Keratinocyte (primary cell): ENCODE measurements around the gene PPP6R1. TPM values are rescaled to one million over a fixed set of nuclear protein-coding genes. Genes with fewer than 3 reads are reported as not detected.
"Not testable (repeated sequence)": the region's sequence is repeated elsewhere in the genome, so short reads cannot be mapped to it uniquely, and the experiment has no call there.

Source experiments
- DNase-seq: peaks from one replicate; pipeline ENCODE4 v3.0.0-alpha.2; 2011; ENCODE audit warnings: low read depth, missing footprints, low spot score
- FAIRE-seq: peaks from 2 replicates; lab custom pipeline; 2011; peaks lifted over from hg19 to GRCh38; lab: Jason Lieb, UNC
- H2AFZ ChIP-seq: 2 replicates; pipeline ENCODE4 v1.6.0; 2012; ENCODE audit warnings: low read length, control low read depth, inconsistent platforms; ENCODE audit not compliant: control insufficient read depth
- H3K27ac ChIP-seq: 2 replicates; pipeline ENCODE4 v1.5.1; 2011; ENCODE audit warnings: low read length; ENCODE audit not compliant: control insufficient read depth, insufficient read depth
- H3K27me3 ChIP-seq: 3 replicates; pipeline ENCODE4 v1.6.0; 2011; ENCODE audit warnings: low read length; ENCODE audit not compliant: control insufficient read depth, insufficient read depth; ENCODE audit errors: extremely low read depth
- H3K36me3 ChIP-seq, 2 experiments: 2 replicates in 1 of 2; 3 replicates in 1 of 2; pipeline ENCODE4 v1.5.1; 2011; ENCODE audit warnings: low read length in 2 of 2, mild to moderate bottlenecking in 1 of 2; ENCODE audit not compliant: control insufficient read depth in 2 of 2, insufficient read depth in 2 of 2; ENCODE audit errors: extremely low read depth in 1 of 2
- H3K4me1 ChIP-seq: 3 replicates; pipeline ENCODE4 v1.5.1; 2011; ENCODE audit warnings: low read length; ENCODE audit not compliant: control insufficient read depth, insufficient read depth; ENCODE audit errors: extremely low read depth
- H3K4me2 ChIP-seq: 3 replicates; pipeline ENCODE4 v1.6.0; 2011; ENCODE audit warnings: low read depth, low read length; ENCODE audit not compliant: control insufficient read depth, insufficient read depth; ENCODE audit errors: extremely low read depth
- H3K4me3 ChIP-seq, 3 experiments: fragments of 200-600 bp in 1 of 3; sonication (generic) in 1 of 3; 2 replicates in 2 of 3; 3 replicates in 1 of 3; pipeline ENCODE4 v1.5.1; 2011 to 2016; ENCODE audit warnings: low read length in 3 of 3, mild to moderate bottlenecking in 3 of 3, control low read depth in 2 of 3, inconsistent platforms in 1 of 3, low read depth in 1 of 3, mixed read lengths in 1 of 3, mixed run types in 1 of 3, moderate library complexity in 1 of 3; ENCODE audit not compliant: control insufficient read depth in 2 of 3, insufficient read depth in 2 of 3; ENCODE audit errors: extremely low read depth in 1 of 3
- H3K79me2 ChIP-seq: 2 replicates; pipeline ENCODE4 v1.6.0; 2012; ENCODE audit warnings: low read length; ENCODE audit not compliant: control insufficient read depth, insufficient read depth
- H3K9ac ChIP-seq: 3 replicates; pipeline ENCODE4 v1.6.0; 2011; ENCODE audit warnings: low read length; ENCODE audit not compliant: control insufficient read depth, insufficient read depth; ENCODE audit errors: extremely low read depth
- H3K9me1 ChIP-seq: 3 replicates; pipeline ENCODE4 v1.6.0; 2011; ENCODE audit warnings: low read length; ENCODE audit not compliant: control insufficient read depth, insufficient read depth; ENCODE audit errors: extremely low read depth
- H3K9me3 ChIP-seq: 2 replicates; pipeline ENCODE4 v1.5.1; 2012; ENCODE audit warnings: low read depth, low read length; ENCODE audit not compliant: control insufficient read depth
- H4K20me1 ChIP-seq: 3 replicates; pipeline ENCODE4 v1.6.0; 2011; ENCODE audit warnings: low read length; ENCODE audit not compliant: control insufficient read depth, insufficient read depth; ENCODE audit errors: extremely low read depth
- CTCF ChIP-seq, 3 experiments: IDR thresholded peaks in 1 of 3; conservative IDR thresholded peaks in 1 of 3; optimal IDR thresholded peaks in 1 of 3; 2 replicates in 2 of 3; 3 replicates in 1 of 3; pipeline versions ENCODE3 to v1.5.1; 2011; ENCODE audit warnings: low read length in 3 of 3, mild to moderate bottlenecking in 3 of 3, moderate library complexity in 2 of 3, control low read depth in 1 of 3, inconsistent platforms in 1 of 3; ENCODE audit not compliant: insufficient read depth in 2 of 3; ENCODE audit errors: extremely low read depth in 1 of 3
- EZH2 ChIP-seq: IDR thresholded peaks from one replicate; pipeline ENCODE4 v1.6.1; 2012; ENCODE audit warnings: inconsistent platforms, mild to moderate bottlenecking, low read length, moderate library complexity
- dilution Hi-C: fragments of 300-500 bp; cut with MboI; formaldehyde crosslinking; loops from one replicate; pipeline ENCODE4 v1.7.0; 2020; ENCODE audit warnings: low sequenced_read_pairs; ENCODE audit not compliant: extremely low pct_ligation_motif_present
- polyA plus RNA-seq, 5 experiments: library from polyadenylated mRNA; depleted of rRNA in 3 of 5; stranded (reverse) in 3 of 5; stranded (forward) in 1 of 5; unstranded in 1 of 5; fragments of >200 nt; gene quantifications; 1 replicate in 1 of 5; 2 replicates in 3 of 5; 3 replicates in 1 of 5; pipeline versions ENCODE4 v1.2.1 to v1.2.3, GENCODE V29; 2011 to 2012; ENCODE audit warnings: missing spikeins in 2 of 5, low read depth in 1 of 5, low replicate concordance in 1 of 5

PPP6R1 gene
- polyA plus RNA-seq, 1 donor (not counting 4 experiments of a cell fraction or from before 2014, with no cell fraction given): 26.7 TPM

DNA sequence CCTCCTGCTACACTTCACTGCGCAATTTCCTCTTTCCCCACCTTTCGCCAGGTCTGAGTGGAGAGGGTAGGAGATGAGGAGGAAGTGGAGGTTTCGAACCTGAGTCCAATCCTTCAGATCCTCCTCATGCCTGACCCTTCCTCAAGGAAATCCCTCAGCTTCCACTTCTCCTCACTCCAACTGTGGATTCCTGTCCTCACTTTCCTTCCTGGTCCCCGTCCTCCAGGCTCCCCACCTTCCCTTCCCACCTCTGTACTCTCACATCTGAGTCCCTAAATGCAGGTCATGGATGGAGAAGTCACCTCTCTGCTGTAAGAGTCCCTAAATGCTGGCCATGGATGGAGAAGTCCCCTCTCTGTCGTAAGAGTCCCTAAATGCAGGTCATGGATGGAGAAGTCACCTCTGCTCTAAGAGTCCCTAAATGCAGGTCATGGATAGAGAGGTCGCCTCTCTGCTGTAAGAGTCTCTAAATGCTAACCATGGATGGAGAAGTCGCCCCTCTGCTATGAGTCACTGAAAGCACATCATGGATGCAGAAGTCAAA, 33.3 kb downstream of the PPP6R1 start:
- Histone ChIP-seq H2AFZ (no peak overlapping the region), H3K9me3 (no peaks in the 10 kb centered on the region), H3K9ac (no peak overlapping the region), H3K36me3 (peaks cover 10 to 13% of the 10 kb centered on the region in 2 experiments), H3K9me1 (no peaks in the 10 kb centered on the region), H3K4me2 (no peak overlapping the region), H3K4me1 (no peaks in the 10 kb centered on the region), H3K27ac (no peak overlapping the region), H3K27me3 (no peaks in the 10 kb centered on the region), H3K79me2 (no peaks in the 10 kb centered on the region), H3K4me3 (no peak overlapping the region), H4K20me1 (no peaks in the 10 kb centered on the region)
- no peak for TF ChIP-seq CTCF (optimal IDR thresholded peaks at IDR 0.05 in 1 of 3, IDR thresholded peaks at IDR 0.05 in 1 of 3, conservative IDR thresholded peaks at IDR 0.05 in 1 of 3; ENCODE audit: extremely low read depth in 1 of 3, insufficient read depth in 2 of 3, low read length in 3 of 3)
- TF ChIP-seq EZH2: no peak
- DNase-seq (no peak), FAIRE-seq (no peak)
- dilution Hi-C loops: no loop called here

DNA sequence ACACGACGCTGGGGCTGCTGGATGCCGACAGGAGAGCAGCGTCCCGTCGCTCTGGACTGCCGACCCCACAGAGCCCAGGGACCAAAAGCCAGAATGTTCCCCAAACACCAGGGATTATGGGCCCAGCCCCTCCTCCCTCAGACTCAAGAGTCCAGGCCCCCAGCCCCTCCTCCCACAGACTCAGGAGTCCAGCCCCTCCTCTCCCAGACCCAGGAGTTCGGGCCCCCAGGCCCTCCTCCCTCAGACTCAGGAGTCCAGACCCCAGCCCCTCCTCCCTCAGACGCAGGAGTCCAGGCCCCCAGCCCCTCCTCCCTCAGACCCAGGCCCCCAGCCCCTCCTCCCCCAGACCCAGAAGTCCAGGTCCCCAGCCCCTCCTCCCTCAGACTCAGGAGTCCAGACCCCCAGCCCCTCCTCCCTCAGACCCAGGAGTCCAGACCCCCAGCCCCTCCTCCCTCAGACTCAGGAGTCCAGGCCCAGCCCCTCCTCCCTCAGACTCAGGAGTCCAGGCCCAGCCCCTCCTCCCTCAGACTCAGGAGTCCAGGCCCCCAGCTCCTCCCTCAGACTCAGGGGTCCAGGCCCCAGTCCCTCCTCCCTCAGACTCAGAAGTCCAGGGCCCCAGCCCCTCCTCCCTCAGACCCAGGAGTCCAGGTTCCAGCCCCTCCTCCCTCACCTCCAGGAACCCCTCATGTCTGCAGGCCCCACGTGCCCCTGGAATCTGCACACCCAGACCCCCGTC, 34.0 kb downstream of the PPP6R1 start:
- H3K4me2 ChIP-seq, H4K20me1 ChIP-seq, dilution Hi-C loops, H3K27ac ChIP-seq, H3K9me3 ChIP-seq, H3K9me1 ChIP-seq, H2AFZ ChIP-seq, H3K79me2 ChIP-seq, H3K9ac ChIP-seq, H3K4me3 ChIP-seq, H3K27me3 ChIP-seq, FAIRE-seq, DNase-seq, H3K4me1 ChIP-seq: not testable (repeated sequence)
- H3K36me3 ChIP-seq: peaks cover 10 to 14% of the 10 kb centered on the region in 2 experiments
